ENCODE measurements around the gene SPEF2.
"Not testable (repeated sequence)": the region's sequence is repeated elsewhere in the genome, so short reads cannot be mapped to it uniquely, and the experiment has no call there.

SPEF2 gene

DNA sequence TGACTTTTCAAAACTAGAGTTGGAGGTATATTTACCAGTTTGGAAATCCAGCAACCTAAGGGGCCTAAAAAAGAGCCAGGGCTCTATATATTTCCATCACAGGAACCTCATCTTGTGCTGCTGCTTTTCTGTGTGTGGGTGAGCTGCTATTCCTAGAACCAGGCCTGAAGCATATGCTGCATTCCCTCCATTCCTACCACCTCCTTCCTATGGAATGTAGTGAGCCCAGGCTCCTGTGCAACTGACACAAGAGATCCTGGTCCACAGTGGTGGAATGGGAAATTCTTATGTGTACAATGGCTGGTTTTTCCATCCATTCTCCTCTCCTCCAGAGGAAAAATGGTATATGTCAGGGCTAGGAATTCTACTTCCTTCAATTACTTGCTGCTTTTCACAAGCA lies 39.1 kb downstream of the SPEF2 start:
- DNase-seq, result no peak

DNA sequence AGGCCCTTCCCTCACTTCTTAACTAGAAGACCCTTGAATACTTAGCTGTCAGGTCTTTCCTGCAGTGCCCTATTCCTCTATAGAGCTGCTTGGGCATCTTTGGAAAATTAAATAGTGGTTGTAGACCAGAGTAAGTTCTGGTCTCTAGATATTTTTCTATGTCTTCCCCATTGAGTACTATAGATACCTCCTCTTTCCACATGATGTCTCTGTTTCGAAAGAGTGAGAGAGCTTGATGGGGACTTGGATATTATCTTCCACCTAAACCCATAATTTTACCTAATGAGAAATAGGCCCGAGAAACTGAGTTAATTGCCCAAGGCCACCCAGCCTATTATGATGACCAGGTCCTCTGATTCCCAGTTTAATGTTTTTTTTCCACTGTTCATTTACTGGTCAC lies 40.2 kb downstream of the SPEF2 start:
- no peak for DNase-seq

GRCh38 chr5:35659556-35659955 lies 41.9 kb downstream of the SPEF2 start:
- no peak for DNase-seq

DNA sequence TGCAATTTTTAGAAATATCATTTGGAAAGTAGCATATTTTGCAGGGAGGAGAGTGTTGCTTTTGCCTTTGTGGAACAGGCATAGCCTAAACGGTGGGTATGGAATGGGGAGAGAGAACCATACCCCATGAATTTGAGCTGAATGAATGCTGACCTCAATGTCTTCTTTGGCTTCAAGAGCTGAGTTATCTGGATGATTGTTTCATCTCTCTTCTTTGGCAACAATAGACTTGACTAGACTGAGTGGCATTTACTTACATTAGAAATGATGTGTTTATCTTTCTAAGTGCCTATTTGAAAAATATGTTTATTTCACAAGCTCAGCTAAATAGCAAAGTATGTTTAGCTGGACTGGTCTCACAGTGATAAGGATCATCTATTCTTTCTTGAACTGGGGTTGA lies 42.8 kb downstream of the SPEF2 start:
- DNase-seq, result no peak

- no peak for DNase-seq
These were observed 46.9 kb downstream of the SPEF2 start for GRCh38 chr5:35664584-35664983.

DNA sequence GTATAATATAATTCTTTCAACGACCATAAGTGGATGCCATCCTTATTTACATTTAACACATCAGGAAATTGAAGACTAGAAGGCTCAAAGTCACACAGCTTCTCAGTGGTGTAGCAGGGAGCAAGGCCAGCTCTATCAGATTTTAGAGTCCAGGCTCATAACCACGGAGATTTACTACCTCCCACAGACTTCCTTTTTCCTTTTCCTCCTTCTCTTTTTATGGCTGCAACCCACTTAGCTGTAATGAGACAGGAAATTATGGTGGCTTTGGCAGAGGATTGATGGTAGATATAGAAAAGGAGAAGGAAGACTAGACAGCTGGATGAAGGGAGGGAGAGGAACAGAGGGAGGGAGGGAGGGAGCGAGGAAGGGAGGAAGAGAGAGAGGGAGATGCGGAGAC lies 47.4 kb downstream of the SPEF2 start:
- DNase-seq, result no peak

GRCh38 chr5:35668319-35668718 lies 50.7 kb downstream of the SPEF2 start:
- no peak for DNase-seq

DNA sequence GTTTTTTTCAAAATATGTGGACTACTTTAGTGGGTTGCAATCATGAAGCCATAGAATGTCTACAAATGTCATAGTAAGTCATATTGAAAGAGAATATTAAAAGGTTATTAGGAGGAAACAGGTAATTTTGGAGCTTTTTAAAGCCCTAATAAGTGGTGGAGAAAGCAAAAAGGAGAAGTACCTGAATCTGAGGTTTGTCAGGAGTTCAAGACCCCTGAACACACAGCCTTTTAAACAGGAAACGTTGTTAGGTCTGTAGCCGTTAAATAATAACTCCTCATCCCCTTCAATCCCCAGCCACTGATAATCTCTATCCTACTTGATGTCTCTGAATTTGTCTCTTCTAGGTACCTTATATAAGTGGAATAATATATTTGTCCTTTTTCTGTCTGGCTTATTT lies 51.1 kb downstream of the SPEF2 start:
- DNase-seq, result no peak

DNA sequence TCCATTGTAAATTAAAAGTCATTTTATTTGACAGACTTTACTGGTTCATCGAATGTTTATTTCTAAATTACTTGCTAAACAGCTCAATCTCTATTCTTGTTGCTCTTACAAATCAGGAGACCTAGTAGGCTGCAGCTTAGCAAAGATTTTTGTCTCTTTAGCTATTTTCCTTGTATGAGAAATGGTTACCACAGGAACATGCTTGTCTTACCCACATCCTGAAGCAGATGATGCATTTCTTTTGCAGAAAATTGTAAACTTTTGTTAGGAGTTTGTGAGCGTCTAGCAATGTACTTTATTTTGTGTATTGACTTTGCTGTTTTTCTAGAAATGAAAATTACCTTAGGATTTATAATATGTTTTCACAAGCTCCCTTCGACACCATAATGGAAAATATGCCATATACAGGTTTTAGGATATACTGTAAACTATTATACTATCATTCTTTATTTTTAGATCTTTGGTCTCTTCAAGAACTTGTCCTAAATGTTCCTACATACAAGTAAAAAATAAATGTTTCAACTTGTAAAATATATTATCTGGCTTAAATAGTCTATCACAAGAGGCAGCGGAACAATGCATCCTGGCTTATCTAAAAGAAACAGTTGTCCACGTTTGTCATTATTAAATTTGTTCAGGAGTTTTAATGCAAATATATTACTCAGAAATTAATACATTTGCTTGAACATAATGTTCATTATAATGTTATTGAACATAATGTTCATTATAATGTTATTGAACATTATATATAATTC lies 54.1 kb downstream of the SPEF2 start:
- no peak for DNase-seq

DNA sequence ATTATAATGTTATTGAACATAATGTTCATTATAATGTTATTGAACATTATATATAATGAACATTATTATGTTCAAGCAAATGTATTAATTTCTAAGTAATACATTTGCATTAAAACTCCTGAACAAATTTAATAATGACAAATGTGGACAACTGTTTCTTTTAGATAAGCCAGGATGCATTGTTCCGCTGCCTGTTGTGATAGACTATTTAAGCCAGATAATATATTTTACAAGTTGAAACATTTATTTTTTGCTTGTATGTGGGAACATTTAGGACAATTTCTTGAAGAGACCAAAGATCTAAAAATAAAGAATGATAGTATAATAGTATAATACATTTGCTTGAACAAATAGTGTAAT lies 54.6 kb downstream of the SPEF2 start:
- not testable (repeated sequence) for DNase-seq

GRCh38 chr5:35672995-35673394 lies 55.3 kb downstream of the SPEF2 start:
- DNase-seq, result no peak

DNA sequence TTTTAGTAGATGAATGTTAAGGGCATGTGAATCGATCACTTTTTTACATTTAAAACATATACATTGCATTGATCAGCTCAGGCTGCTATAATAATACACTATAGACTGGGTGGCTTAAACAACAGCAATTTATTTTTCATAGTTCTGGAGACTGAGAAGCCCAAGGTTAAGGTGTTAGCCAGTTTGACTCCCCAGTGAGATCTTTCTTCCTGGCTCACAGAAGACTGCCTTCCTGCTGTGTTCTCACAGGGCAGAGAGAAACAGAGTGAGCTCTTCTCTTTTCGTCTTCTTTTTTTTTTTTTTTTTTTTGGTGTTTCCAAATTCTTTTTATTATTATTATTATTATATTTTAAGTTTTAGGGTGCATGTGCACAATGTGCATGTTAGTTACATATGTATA lies 56.4 kb downstream of the SPEF2 start:
- no peak for DNase-seq

- DNase-seq, result no peak
These were observed 57.7 kb downstream of the SPEF2 start for GRCh38 chr5:35675392-35675791.

DNA sequence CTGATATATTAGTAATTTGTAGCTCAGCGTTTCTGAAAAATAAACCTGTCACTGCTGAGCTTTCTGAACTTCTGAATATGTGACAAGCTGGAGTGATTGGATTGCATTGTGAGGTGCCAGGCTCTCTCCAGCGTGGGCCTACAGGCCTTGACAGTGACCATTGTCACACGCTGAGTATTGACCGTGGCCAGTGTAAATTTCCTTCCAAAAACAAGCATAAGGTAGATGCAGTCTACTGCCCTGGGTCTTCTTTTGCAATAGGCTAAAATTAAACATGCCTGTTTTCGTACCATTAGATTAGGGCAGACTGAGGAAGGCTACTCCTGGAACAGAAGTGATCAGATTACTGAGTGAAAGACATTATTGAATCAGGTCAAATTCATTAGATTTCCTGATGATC lies 60.2 kb downstream of the SPEF2 start:
- no peak for DNase-seq

- DNase-seq, result no peak
These were observed 61.0 kb downstream of the SPEF2 start for GRCh38 chr5:35678661-35679060.

DNA sequence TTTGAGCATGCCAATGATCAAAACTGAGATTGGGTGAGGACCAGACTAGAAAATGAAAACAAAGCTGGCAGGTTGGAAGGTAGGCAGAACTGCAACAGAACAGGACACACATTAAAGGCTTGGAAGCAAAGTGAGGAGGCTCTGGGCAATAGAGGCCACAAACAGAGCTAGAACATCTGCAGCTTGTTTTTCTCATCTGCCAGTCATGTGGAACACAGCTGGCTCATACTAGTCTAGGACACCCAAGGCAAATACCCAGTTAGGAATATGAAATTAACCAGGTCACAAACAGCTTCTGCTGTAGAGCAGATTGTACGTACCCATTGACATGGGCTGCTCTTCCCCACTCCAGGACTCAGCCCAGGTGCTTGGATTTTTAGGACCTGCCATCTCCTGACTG lies 61.7 kb downstream of the SPEF2 start:
- no peak for DNase-seq

DNA sequence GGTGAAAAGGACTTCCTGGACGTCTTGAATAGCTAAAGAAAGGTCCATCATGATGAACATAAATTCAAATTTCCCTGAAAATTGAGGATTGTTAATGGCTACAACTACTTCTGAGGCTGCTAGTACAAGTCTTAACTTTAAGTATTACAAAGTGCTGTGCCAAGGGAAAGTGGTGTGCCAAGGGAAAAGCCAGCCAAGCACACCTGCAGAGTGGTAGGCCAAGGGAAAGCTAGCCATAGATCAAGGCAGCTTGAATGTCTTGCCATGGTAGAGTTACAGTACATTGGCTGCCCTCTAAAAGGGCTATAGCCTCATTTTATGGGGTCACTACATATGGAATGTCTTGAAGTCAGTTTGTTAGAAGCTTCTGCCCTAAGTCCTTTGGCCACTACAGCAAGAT lies 64.2 kb downstream of the SPEF2 start:
- no peak for DNase-seq

- no peak for DNase-seq
These were observed 65.8 kb downstream of the SPEF2 start for GRCh38 chr5:35683466-35683865.

GRCh38 chr5:35685161-35685560 lies 67.5 kb downstream of the SPEF2 start:
- no peak for DNase-seq

- DNase-seq, result no peak
These were observed 70.3 kb downstream of the SPEF2 start for GRCh38 chr5:35687961-35688360.

DNA sequence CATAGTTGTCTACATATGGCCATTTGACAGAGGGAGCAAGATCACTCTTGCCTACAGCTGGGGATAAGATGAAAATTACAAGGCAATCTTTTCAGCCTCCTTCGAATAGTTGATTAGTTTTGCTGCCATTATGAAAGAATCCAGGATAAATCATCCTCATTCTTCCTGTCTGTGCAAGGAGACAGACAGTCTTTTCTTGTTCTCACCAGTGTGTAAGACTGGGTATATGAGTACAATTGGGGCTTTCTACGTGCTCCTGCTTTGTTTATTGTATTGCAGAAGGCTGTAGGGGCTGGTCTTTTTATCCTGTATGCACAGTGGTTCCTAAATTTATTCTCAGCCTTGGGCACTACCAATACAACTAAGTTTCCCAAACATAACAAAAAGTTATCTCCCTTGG lies 76.8 kb downstream of the SPEF2 start:
- no peak for DNase-seq

- DNase-seq, result no peak
These were observed 80.6 kb downstream of the SPEF2 start for GRCh38 chr5:35698047-35698808.

DNA sequence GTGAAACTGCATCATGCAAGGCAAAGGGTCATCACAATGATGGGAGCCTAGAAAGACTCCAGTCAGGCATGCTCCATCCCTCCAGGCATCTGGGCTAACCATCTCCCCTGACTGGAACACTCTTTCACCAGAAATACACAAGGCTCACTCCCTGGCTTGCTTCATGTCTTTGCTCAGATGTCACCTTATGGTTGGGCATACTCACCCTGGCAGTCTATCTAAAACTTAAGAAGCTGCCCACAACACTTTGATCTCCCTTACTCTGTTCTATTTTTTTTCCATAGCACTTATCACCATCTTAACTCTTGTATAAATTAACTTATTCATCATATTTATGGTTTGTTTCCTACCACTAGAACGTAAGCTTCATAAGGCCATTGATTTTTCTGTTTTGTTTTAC lies 90.0 kb downstream of the SPEF2 start:
- DNase-seq, result no peak

- DNase-seq, result no peak
These were observed 92.0 kb downstream of the SPEF2 start for GRCh38 chr5:35709688-35710087.

- no peak for DNase-seq
These were observed 100.1 kb downstream of the SPEF2 start for GRCh38 chr5:35717718-35718117.
